BLaER1 treated with 17β-estradiol and CSF1 and Interleukin-3, amounts not matched to agents 10 nM and 100 nM (cell line): ENCODE measurements around the gene KRTAP5-4.

ENCODE experiments used
- H3K27ac ChIP-seq, 11 experiments: shearing (Covaris generic); formaldehyde crosslinking; 2 replicates each; pipeline ENCODE4 v1.8.1; 2022
- H3K27me3 ChIP-seq, 11 experiments: shearing (Covaris generic); formaldehyde crosslinking; 2 replicates each; pipeline ENCODE4 v1.8.1; 2022
- H3K36me3 ChIP-seq, 11 experiments: shearing (Covaris generic); formaldehyde crosslinking; 2 replicates each; pipeline ENCODE4 v1.8.1; 2022
- H3K4me1 ChIP-seq, 10 experiments: shearing (Covaris generic); formaldehyde crosslinking; 2 replicates each; pipeline ENCODE4 v1.8.1; 2022
- H3K4me2 ChIP-seq, 11 experiments: shearing (Covaris generic); formaldehyde crosslinking; 2 replicates each; pipeline ENCODE4 v1.8.1; 2022
- H3K4me3 ChIP-seq, 10 experiments: shearing (Covaris generic); formaldehyde crosslinking; 2 replicates each; pipeline ENCODE4 v1.8.1; 2022
- H3K9ac ChIP-seq, 11 experiments: shearing (Covaris generic); formaldehyde crosslinking; 2 replicates each; pipeline ENCODE4 v1.8.1; 2022
- H3K9me3 ChIP-seq, 11 experiments: shearing (Covaris generic); formaldehyde crosslinking; replicated peaks in 1 of 11; 2 replicates each; pipeline ENCODE4 v1.8.1; 2022
- H4K20me1 ChIP-seq, 11 experiments: shearing (Covaris generic); formaldehyde crosslinking; 2 replicates each; pipeline ENCODE4 v1.8.1; 2022
- Cebpa-rat ChIP-seq, 11 experiments: shearing (Covaris generic); IDR thresholded peaks; 2 replicates each; pipeline ENCODE4 v1.8.1; 2022

The KRTAP5-4 gene

DNA sequence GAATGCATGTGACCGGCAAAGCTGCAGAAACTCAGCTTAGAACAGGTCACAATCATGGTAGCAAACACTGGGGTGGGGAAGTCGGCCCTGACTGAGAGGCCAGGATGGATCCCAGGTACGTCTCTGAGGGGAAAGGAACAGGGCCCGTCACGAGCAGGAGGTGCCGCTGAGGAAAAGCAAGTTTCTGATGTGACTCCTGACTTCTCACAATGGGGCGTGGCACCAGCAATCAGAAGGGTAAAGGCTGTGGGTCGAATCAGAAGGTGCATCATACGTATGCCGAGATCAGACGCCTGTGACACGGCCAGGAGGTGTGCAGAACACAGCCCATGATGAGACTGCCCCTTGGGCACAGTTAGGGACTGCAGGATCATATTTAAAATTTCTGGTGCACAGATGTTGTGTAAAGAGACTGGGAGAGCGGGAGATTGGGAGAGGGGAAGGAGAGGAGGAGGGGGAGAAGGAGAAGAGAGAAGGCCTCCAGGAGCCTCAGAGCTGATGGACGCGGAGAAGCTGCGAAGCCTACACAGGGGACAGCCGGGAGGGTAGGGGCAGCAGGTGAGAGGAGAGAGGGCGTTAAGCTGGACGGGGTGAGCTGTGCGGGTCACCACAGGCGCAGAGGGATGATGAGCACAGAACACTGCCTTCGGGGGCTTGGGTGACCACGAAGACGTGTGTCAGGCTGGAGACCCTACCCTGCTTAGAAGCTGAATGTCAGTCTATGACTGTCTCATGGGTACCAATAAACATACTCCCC lies 38.4 kb upstream of the KRTAP5-4 start:
- peaks cover 9 to 69% (median 57%) of the 10 kb centered on the region in 10 experiments for H3K4me1 ChIP-seq
- H3K36me3 ChIP-seq = no peaks in the 10 kb centered on the region
- no peak for TF ChIP-seq Cebpa-rat (IDR thresholded peaks at IDR 0.05)
- peak overlapping the region in 1 of 11 experiments; percentile 28; a peak in 1 of 22 replicates for H3K27ac ChIP-seq
- H3K9ac ChIP-seq = no peak overlapping the region
- H3K9me3 ChIP-seq = no peaks in the 10 kb centered on the region
- no peak overlapping the region for H3K4me3 ChIP-seq
- peak overlapping the region in 10 of 11 experiments; percentile 53 to 86 (median 76); a peak in 18 of 22 replicates for H3K4me2 ChIP-seq
- H4K20me1 ChIP-seq = peaks cover 0 to 4% (median 0%) of the 10 kb centered on the region in 11 experiments; a peak in 2 of 22 replicates
- H3K27me3 ChIP-seq = peaks cover 0 to 22% (median 9%) of the 10 kb centered on the region in 11 experiments; a peak in 14 of 22 replicates

DNA sequence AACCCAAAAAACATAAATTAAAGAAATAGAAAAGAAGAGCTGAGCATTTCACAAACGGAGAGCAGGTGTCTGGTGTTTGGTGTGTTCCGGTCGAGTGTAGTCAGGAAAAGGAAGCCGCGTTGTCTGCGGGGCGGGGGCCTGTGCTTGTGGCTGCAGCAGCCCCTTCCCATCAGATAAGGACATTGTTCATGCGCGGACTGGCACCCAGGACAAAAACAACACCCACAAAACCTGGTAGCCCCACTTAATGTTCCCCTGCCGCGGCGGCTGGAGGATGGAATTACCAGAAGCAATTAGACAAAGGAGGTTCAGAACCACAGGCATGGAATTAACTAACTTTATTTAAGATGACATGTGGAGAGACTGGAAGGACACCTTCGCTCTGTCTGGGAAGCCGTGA lies 37.6 kb upstream of the KRTAP5-4 start:
- Histone ChIP-seq H3K4me1 (peaks cover 17 to 77% (median 65%) of the 10 kb centered on the region in 10 experiments), H3K27me3 (peaks cover 0 to 22% (median 9%) of the 10 kb centered on the region in 11 experiments; a peak in 14 of 22 replicates), H3K36me3 (no peaks in the 10 kb centered on the region), H3K4me2 (peak overlapping the region; percentile 53 to 86 (median 75)), H3K4me3 (no peak overlapping the region), H3K9ac (no peak overlapping the region), H3K27ac (peak overlapping the region in 1 of 11 experiments; percentile 28; a peak in 1 of 22 replicates), H3K9me3 (no peaks in the 10 kb centered on the region), H4K20me1 (peaks cover 0 to 4% (median 0%) of the 10 kb centered on the region in 11 experiments; a peak in 4 of 22 replicates)
- TF ChIP-seq Cebpa-rat (IDR thresholded peaks at IDR 0.05) = no peak

DNA sequence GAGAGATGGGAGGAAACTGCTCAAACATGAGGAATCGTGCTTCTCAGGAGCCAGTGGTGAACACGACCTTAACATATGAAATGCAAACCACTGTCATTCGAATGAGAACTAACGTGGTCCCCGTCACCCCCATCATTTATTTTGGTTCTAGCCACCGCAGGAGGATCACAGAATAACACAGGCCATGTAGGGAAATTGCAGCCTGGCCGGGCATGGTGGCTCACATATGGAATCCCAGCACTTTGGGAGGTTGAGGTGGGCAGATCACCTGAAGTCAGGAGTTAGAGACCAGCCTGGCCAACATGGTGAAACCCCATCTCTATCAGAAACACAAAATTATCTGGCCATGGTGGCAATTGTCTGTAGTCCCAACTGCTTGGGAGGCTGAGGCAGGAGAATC lies 34.7 kb upstream of the KRTAP5-4 start:
- H3K4me1 ChIP-seq = peaks cover 32 to 89% (median 77%) of the 10 kb centered on the region in 10 experiments
- peaks cover 0 to 7% (median 0%) of the 10 kb centered on the region in 11 experiments; a peak in 4 of 22 replicates for H4K20me1 ChIP-seq
- H3K9me3 ChIP-seq = no peaks in the 10 kb centered on the region
- H3K9ac ChIP-seq = no peak overlapping the region
- H3K27ac ChIP-seq = no peak overlapping the region
- H3K4me3 ChIP-seq = no peak overlapping the region
- peaks cover 0 to 22% (median 9%) of the 10 kb centered on the region in 11 experiments; a peak in 15 of 22 replicates for H3K27me3 ChIP-seq
- H3K36me3 ChIP-seq = no peaks in the 10 kb centered on the region
- H3K4me2 ChIP-seq = peak overlapping the region in 4 of 11 experiments; percentile 21 to 86 (median 55); a peak in 3 of 22 replicates
- no peak for TF ChIP-seq Cebpa-rat (IDR thresholded peaks at IDR 0.05)

DNA sequence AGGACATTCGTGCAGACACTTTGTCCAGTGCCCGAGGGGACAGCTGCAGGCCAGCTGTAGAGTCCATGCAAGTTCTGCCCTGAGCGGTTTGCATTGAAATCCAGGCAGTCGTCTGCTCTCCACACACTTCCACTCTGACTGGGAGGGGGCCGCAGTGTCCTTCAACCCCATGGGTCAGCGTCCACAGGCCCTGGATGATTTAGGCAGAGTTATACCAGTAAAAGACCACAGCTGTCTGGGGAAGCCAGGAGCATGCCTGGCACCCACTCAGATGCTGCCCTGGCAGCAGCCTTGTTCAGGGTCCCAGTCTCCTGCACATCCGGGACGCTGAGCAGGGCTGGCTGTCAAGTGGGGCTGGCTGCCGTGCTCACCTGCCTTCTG lies 34.1 kb upstream of the KRTAP5-4 start:
- Histone ChIP-seq H3K36me3 (no peaks in the 10 kb centered on the region), H3K27ac (no peak overlapping the region), H3K27me3 (peaks cover 0 to 22% (median 9%) of the 10 kb centered on the region in 11 experiments; a peak in 15 of 22 replicates), H3K9ac (no peak overlapping the region), H3K4me1 (peaks cover 32 to 82% (median 72%) of the 10 kb centered on the region in 10 experiments), H3K4me2 (peak overlapping the region in 8 of 11 experiments; percentile 8 to 86 (median 74); a peak in 11 of 22 replicates), H3K9me3 (no peaks in the 10 kb centered on the region), H3K4me3 (no peak overlapping the region), H4K20me1 (peaks cover 0 to 7% (median 0%) of the 10 kb centered on the region in 11 experiments; a peak in 4 of 22 replicates)
- no peak for TF ChIP-seq Cebpa-rat (IDR thresholded peaks at IDR 0.05)

DNA sequence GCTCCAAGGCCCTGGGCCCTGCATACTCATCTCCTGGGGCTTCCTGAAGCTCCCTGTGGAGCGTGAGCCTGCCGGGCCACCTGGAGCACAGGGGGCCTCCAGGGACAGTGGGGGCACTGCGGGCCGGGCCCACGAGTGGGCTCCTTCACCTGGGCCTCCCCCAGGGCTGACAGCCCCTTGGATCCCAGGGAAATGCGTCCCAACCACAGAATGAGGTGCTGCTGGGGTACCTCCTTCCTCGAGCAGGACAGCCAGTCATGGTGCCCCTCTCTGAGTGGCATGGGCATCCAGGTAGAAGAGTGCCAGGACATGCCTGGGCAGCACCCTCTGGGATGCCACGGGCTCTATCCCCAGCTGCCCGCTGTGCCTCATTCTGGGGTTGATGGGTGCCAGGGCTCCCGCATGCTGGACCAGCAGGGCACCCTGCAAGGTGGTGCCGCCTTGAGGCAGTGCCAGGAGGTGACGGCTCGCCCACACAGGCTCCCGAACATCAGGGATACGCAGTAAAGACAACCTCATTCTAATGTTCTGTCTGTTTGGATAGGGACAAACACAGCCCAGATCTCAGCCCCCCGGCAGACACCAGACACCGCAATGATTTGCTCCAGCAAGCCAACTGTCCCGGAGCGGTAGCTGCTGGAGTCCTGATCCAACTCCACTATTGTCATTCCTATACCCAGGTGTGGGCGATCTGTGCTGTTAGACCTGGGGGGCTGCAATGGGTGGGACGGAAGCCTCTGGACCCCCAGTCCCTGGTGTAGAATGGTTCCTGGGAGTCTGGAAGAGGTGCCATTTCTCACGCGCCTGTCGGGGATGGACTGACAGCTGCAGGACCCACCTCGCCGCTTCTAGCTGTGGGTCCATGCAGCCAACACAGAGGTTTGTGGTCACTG lies 33.5 kb upstream of the KRTAP5-4 start:
- Histone ChIP-seq H3K9me3 (no peaks in the 10 kb centered on the region), H3K4me3 (no peak overlapping the region; a peak in 1 of 20 replicates), H3K27ac (peak overlapping the region in 8 of 11 experiments; percentile 7 to 61 (median 36); a peak in 12 of 22 replicates), H3K4me2 (peak overlapping the region; percentile 35 to 86 (median 76)), H3K36me3 (no peaks in the 10 kb centered on the region), H3K27me3 (peaks cover 0 to 18% (median 8%) of the 10 kb centered on the region in 11 experiments; a peak in 15 of 22 replicates), H3K9ac (peak overlapping the region in 8 of 11 experiments; percentile 21 to 47 (median 39); a peak in 11 of 22 replicates), H4K20me1 (peaks cover 0 to 7% (median 0%) of the 10 kb centered on the region in 11 experiments; a peak in 4 of 22 replicates), H3K4me1 (peaks cover 32 to 78% (median 66%) of the 10 kb centered on the region in 10 experiments)
- TF ChIP-seq Cebpa-rat (IDR thresholded peaks at IDR 0.05) = no peak

DNA sequence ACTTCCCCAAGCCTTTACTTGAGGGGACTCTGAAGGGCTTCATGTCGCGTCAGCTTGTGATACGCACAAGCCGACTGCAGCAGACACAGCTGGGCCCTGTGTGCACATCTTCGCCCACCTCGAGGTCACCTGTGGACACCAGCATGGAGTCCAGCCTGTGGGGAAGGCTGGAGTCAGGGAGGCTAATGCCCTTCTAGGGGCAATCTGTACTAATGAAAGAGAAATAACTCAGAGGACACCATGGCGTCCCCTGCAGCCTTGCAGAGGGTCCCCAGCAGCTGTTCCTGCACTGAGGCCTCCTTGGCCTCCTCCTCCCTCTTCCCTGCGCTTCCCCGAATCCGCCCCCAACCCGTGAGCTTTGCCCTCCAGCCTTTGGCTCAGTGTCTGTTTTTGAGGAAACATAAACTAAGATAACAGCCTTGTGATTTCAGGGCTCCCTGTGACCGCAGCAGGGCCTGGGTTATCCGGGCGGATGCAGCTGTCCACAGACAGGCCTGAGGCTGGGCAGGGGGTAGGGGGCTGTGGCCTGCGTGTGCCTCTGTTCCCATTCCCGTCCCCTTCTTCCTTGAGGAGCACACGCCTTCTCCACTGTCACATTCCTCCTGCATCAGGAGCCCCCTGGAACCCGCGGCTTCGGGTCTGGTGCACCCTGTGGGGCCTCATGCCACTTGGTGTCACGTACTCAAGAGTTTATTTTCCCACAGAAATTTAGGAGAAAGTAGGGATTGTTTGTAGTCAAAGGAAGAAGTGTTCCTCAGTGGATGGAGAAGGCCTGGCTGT lies 32.6 kb upstream of the KRTAP5-4 start:
- peak overlapping the region in 9 of 11 experiments; percentile 1 to 61 (median 39); a peak in 12 of 22 replicates for H3K27ac ChIP-seq
- H3K4me3 ChIP-seq = no peak overlapping the region; a peak in 1 of 20 replicates
- peaks cover 0 to 7% (median 0%) of the 10 kb centered on the region in 11 experiments; a peak in 4 of 22 replicates for H4K20me1 ChIP-seq
- peaks cover 0 to 9% (median 0%) of the 10 kb centered on the region in 11 experiments; a peak in 10 of 22 replicates for H3K27me3 ChIP-seq
- H3K9me3 ChIP-seq = no peaks in the 10 kb centered on the region
- no peak for TF ChIP-seq Cebpa-rat (IDR thresholded peaks at IDR 0.05)
- H3K4me1 ChIP-seq = peaks cover 26 to 69% (median 58%) of the 10 kb centered on the region in 10 experiments
- no peaks in the 10 kb centered on the region for H3K36me3 ChIP-seq
- peak overlapping the region in 8 of 11 experiments; percentile 21 to 47 (median 39); a peak in 14 of 22 replicates for H3K9ac ChIP-seq
- H3K4me2 ChIP-seq = peak overlapping the region; percentile 35 to 86 (median 76)

DNA sequence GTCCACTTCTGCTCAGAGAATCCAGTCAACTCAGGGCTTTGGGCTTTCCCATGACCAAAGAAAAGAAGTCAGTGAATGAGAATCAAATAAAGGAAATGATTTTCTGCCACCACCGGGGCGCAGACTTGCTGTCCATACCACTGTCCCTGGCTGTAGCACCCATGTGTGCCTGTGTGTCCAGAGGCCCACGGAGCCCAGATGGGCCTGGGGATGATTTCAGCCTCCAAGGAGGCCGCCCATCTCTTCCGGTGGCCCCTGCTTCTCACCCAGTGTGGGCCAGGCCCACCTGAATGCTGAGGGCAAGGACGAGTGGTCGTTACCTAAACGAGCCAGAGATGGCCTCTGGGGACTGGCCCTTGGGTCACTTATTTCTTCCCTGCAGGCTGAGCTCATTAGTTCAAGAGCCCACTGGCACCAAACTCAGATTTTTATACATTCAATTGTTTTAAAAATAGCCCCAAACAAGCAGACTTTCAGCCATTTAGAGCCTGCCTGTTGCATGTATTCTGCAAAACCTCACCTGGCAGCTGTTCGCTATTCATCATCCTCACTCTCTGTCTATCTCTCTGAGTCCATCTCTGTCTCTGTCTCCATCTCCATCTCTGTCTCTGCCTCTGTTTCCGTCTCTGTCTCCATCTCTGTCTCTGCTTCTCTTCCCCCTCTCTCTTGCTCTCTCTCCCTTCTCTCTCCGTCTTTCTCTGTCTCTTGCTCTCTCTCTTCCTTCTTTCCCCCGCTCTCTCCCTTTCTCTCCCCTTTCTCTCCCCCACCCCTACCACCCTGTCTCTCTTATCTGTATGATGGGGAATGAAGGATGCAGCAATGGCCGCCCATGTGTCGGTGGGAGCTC lies 31.8 kb upstream of the KRTAP5-4 start:
- Histone ChIP-seq H3K27ac (peak overlapping the region in 5 of 11 experiments; percentile 39 to 61 (median 50); a peak in 5 of 22 replicates), H4K20me1 (peaks cover 0 to 7% (median 0%) of the 10 kb centered on the region in 11 experiments; a peak in 4 of 22 replicates), H3K4me1 (peaks cover 20 to 61% (median 49%) of the 10 kb centered on the region in 10 experiments), H3K36me3 (no peaks in the 10 kb centered on the region), H3K27me3 (peaks cover 0 to 1% (median 0%) of the 10 kb centered on the region in 11 experiments; a peak in 3 of 22 replicates), H3K4me2 (peak overlapping the region; percentile 36 to 86 (median 77); a peak in 20 of 22 replicates), H3K4me3 (no peak overlapping the region), H3K9ac (peak overlapping the region in 3 of 11 experiments; percentile 9 to 47 (median 30); a peak in 5 of 22 replicates), H3K9me3 (no peaks in the 10 kb centered on the region)
- TF ChIP-seq Cebpa-rat (IDR thresholded peaks at IDR 0.05) = no peak
